GM18858 (cell line): ENCODE data around the gene CMTM8.
"Not testable (repeated sequence)": the region's sequence is repeated elsewhere in the genome, so short reads cannot be mapped to it uniquely, and the experiment has no call there.

Experiments
- ATAC-seq: cut with Tn5 transposase; IDR thresholded peaks from one replicate; pipeline ENCODE4 v1.9.1; 2021; ENCODE audit not compliant: unreplicated experiment

The CMTM8 gene

GRCh38 chr3:32238453-32239306 lies at the start of gene CMTM8:
CMTM8 (plus strand) TSS chr3:32238680; CDS start chr3:32238973, 293 bp downstream.
- no peak for ATAC-seq

- ATAC-seq: no peak
These were observed 48.8 kb upstream of the CMTM8 start for GRCh38 chr3:32189693-32190092.

- not testable (repeated sequence) for ATAC-seq
These were observed 47.9 kb upstream of the CMTM8 start for GRCh38 chr3:32190556-32190955.

- no peak for ATAC-seq
These were observed 45.4 kb upstream of the CMTM8 start for GRCh38 chr3:32193101-32193500.

- no peak for ATAC-seq
These were observed 43.8 kb upstream of the CMTM8 start for GRCh38 chr3:32194653-32195052.

GRCh38 chr3:32195995-32196540 lies 42.4 kb upstream of the CMTM8 start:
- ATAC-seq: no peak

GRCh38 chr3:32197991-32198390 lies 40.5 kb upstream of the CMTM8 start:
- ATAC-seq: no peak

- no peak for ATAC-seq
These were observed 39.8 kb upstream of the CMTM8 start for GRCh38 chr3:32198714-32199113.

- no peak for ATAC-seq
These were observed 38.0 kb upstream of the CMTM8 start for GRCh38 chr3:32200490-32200889.

- no peak for ATAC-seq
These were observed 37.3 kb upstream of the CMTM8 start for GRCh38 chr3:32200992-32201758.

GRCh38 chr3:32202496-32202895 lies 36.0 kb upstream of the CMTM8 start:
- ATAC-seq: no peak

- no peak for ATAC-seq
These were observed 34.6 kb upstream of the CMTM8 start for GRCh38 chr3:32203854-32204253.

- ATAC-seq: no peak
These were observed 30.0 kb upstream of the CMTM8 start for GRCh38 chr3:32208447-32208846.

- no peak for ATAC-seq
These were observed 23.3 kb upstream of the CMTM8 start for GRCh38 chr3:32215185-32215584.

- no peak for ATAC-seq
These were observed 22.2 kb upstream of the CMTM8 start for GRCh38 chr3:32216172-32216783.

GRCh38 chr3:32217339-32217738 lies 21.1 kb upstream of the CMTM8 start:
- no peak for ATAC-seq

- no peak for ATAC-seq
These were observed 18.9 kb upstream of the CMTM8 start for GRCh38 chr3:32219537-32219936.

- ATAC-seq: no peak
These were observed 18.5 kb upstream of the CMTM8 start for GRCh38 chr3:32220006-32220405.

- no peak for ATAC-seq
These were observed 15.5 kb upstream of the CMTM8 start for GRCh38 chr3:32222950-32223349.

GRCh38 chr3:32224016-32224516 lies 14.4 kb upstream of the CMTM8 start:
- no peak for ATAC-seq

GRCh38 chr3:32226875-32227500 lies 11.5 kb upstream of the CMTM8 start:
- ATAC-seq: no peak
